ENCODE data around the gene SLC7A9. TPM values are rescaled to one million over a fixed set of nuclear protein-coding genes. Genes with fewer than 3 reads are reported as not detected.
"Not testable (repeated sequence)": the region's sequence is repeated elsewhere in the genome, so short reads cannot be mapped to it uniquely, and the experiment has no call there.

The SLC7A9 gene
- polyA plus RNA-seq, 4 donors = 12.8 to 16.6 (median 14.2) TPM

GRCh38 chr19:32866061-32866460 lies 3.5 kb downstream of the SLC7A9 start:
- DNase-seq (ENCODE audit: low read depth in 4 of 4, low spot score in 3 of 4) = no peak

- DNase-seq (ENCODE audit: low read depth in 4 of 4, low spot score in 3 of 4) = no peak
Measured at GRCh38 chr19:32865326-32865725, 4.2 kb downstream of the SLC7A9 start.

- DNase-seq (ENCODE audit: low read depth in 4 of 4, low spot score in 3 of 4) = no peak
Measured at GRCh38 chr19:32864318-32865007, 5.1 kb downstream of the SLC7A9 start.

- DNase-seq (ENCODE audit: low read depth in 4 of 4, low spot score in 3 of 4) = no peak
Measured at GRCh38 chr19:32863841-32864240, 5.7 kb downstream of the SLC7A9 start.

GRCh38 chr19:32863301-32863700 lies 6.3 kb downstream of the SLC7A9 start:
- no peak for DNase-seq (ENCODE audit: low read depth in 4 of 4, low spot score in 3 of 4)

GRCh38 chr19:32862741-32863140 lies 6.8 kb downstream of the SLC7A9 start:
- DNase-seq (ENCODE audit: low read depth in 4 of 4, low spot score in 3 of 4) = no peak

- no peak for DNase-seq (ENCODE audit: low read depth in 4 of 4, low spot score in 3 of 4)
Measured at GRCh38 chr19:32862173-32862572, 7.4 kb downstream of the SLC7A9 start.

- no peak for DNase-seq (ENCODE audit: low read depth in 4 of 4, low spot score in 3 of 4)
Measured at GRCh38 chr19:32861596-32861995, 8.0 kb downstream of the SLC7A9 start.

- no peak for DNase-seq (ENCODE audit: low read depth in 4 of 4, low spot score in 3 of 4)
Measured at GRCh38 chr19:32859591-32859990, 10.0 kb downstream of the SLC7A9 start.

- DNase-seq (ENCODE audit: low read depth in 4 of 4, low spot score in 3 of 4) = no peak
Measured at GRCh38 chr19:32858559-32858958, 11.0 kb downstream of the SLC7A9 start.

GRCh38 chr19:32858155-32858554 lies 11.4 kb downstream of the SLC7A9 start:
- DNase-seq (ENCODE audit: low read depth in 4 of 4, low spot score in 3 of 4) = no peak

- no peak for DNase-seq (ENCODE audit: low read depth in 4 of 4, low spot score in 3 of 4)
Measured at GRCh38 chr19:32857584-32857983, 12.0 kb downstream of the SLC7A9 start.

GRCh38 chr19:32856818-32857217 lies 12.7 kb downstream of the SLC7A9 start:
- DNase-seq (ENCODE audit: low read depth in 4 of 4, low spot score in 3 of 4) = not testable (repeated sequence)

- no peak for DNase-seq (ENCODE audit: low read depth in 4 of 4, low spot score in 3 of 4)
Measured at GRCh38 chr19:32852216-32852615, 17.4 kb downstream of the SLC7A9 start.

GRCh38 chr19:32848035-32848434 lies 21.5 kb downstream of the SLC7A9 start:
- not testable (repeated sequence) for DNase-seq (ENCODE audit: low read depth in 4 of 4, low spot score in 3 of 4)

- DNase-seq (ENCODE audit: low read depth in 4 of 4, low spot score in 3 of 4) = no peak
Measured at GRCh38 chr19:32843716-32844245, 25.8 kb downstream of the SLC7A9 start.

- no peak for DNase-seq (ENCODE audit: low read depth in 4 of 4, low spot score in 3 of 4)
Measured at GRCh38 chr19:32842061-32842460, 27.5 kb downstream of the SLC7A9 start.

GRCh38 chr19:32837531-32837930 lies 32.0 kb downstream of the SLC7A9 start:
- no peak for DNase-seq (ENCODE audit: low read depth in 4 of 4, low spot score in 3 of 4)

- not testable (repeated sequence) for DNase-seq (ENCODE audit: low read depth in 4 of 4, low spot score in 3 of 4)
Measured at GRCh38 chr19:32833388-32833787, 36.2 kb downstream of the SLC7A9 start.

GRCh38 chr19:32832825-32833224 lies 36.7 kb downstream of the SLC7A9 start:
- DNase-seq (ENCODE audit: low read depth in 4 of 4, low spot score in 3 of 4) = not testable (repeated sequence)

- not testable (repeated sequence) for DNase-seq (ENCODE audit: low read depth in 4 of 4, low spot score in 3 of 4)
Measured at GRCh38 chr19:32832094-32832493, 37.5 kb downstream of the SLC7A9 start.

- DNase-seq (ENCODE audit: low read depth in 4 of 4, low spot score in 3 of 4) = no peak
Measured at GRCh38 chr19:32831611-32832010, 38.0 kb downstream of the SLC7A9 start.
